Neural cell (in vitro differentiated cells): Measurements from ENCODE around the gene ZNF335. TPM values are rescaled to one million over a fixed set of nuclear protein-coding genes. Genes with fewer than 3 reads are reported as not detected.
A peak's percentile ranks its signal among the peaks of the same experiment; 100 is the strongest.

Source experiments
- H2AFZ ChIP-seq: fragments of 200-600, 300-800 bp; sonication (generic), shearing (Covaris generic); 2 replicates; pipeline ENCODE4 v1.6.0; 2014; ENCODE audit warnings: low read depth, mild to moderate bottlenecking, antibody characterized with exemption, low read length, moderate library complexity
- H3F3A ChIP-seq: fragments of 200-600 bp; shearing (Covaris generic); 2 replicates; pipeline ENCODE4 v1.6.1; 2016; ENCODE audit warnings: mild to moderate bottlenecking, moderate library complexity, mixed read lengths, antibody characterized with exemption, low read length; ENCODE audit not compliant: insufficient read depth, poor library complexity, severe bottlenecking
- H3K27ac ChIP-seq: fragments of 200-600, 300-800 bp; sonication (generic), shearing (Covaris generic); 2 replicates; pipeline ENCODE4 v1.5.1; 2014; ENCODE audit warnings: mild to moderate bottlenecking, low read length, moderate library complexity
- H3K27me3 ChIP-seq: fragments of 300-800, 200-600 bp; sonication (generic), shearing (Covaris generic); 2 replicates; pipeline ENCODE4 v1.6.0; 2014; ENCODE audit warnings: mild to moderate bottlenecking, low read depth, low read length, moderate library complexity; ENCODE audit not compliant: insufficient read depth
- H3K36me3 ChIP-seq: fragments of 300-800, 200-600 bp; sonication (generic), shearing (Covaris generic); 2 replicates; pipeline ENCODE4 v1.5.1; 2014; ENCODE audit warnings: mild to moderate bottlenecking, antibody characterized with exemption, low read length, moderate library complexity; ENCODE audit not compliant: insufficient read depth
- H3K4me2 ChIP-seq: fragments of 300-800, 200-600 bp; sonication (generic), shearing (Covaris generic); 2 replicates; pipeline ENCODE4 v1.6.0; 2014; ENCODE audit warnings: mild to moderate bottlenecking, low read length
- H3K4me3 ChIP-seq: fragments of 300-800, 200-600 bp; sonication (generic), shearing (Covaris generic); 2 replicates; pipeline ENCODE4 v1.5.1; 2014; ENCODE audit warnings: mild to moderate bottlenecking, low read length, moderate library complexity
- H3K79me2 ChIP-seq: fragments of 200-600 bp; shearing (Covaris generic); replicated peaks from 2 replicates; pipeline ENCODE4 v1.6.0; 2014; ENCODE audit warnings: mild to moderate bottlenecking, low read length, moderate library complexity; ENCODE audit not compliant: insufficient read depth
- H3K9ac ChIP-seq: fragments of 300-800, 200-600 bp; sonication (generic), shearing (Covaris generic); 2 replicates; pipeline ENCODE4 v1.6.1; 2016; ENCODE audit warnings: mild to moderate bottlenecking, low read length, mixed read lengths
- H3K9me2 ChIP-seq: fragments of 200-600 bp; shearing (Covaris generic); 2 replicates; pipeline ENCODE4 v1.6.1; 2016; ENCODE audit warnings: mild to moderate bottlenecking, low read length, mixed read lengths; ENCODE audit not compliant: insufficient read depth
- H3K9me3 ChIP-seq: fragments of 200-600, 300-800 bp; sonication (generic), shearing (Covaris generic); 2 replicates; pipeline ENCODE4 v1.6.1; 2016; ENCODE audit warnings: mild to moderate bottlenecking, mixed run types, low read length, moderate library complexity, mixed read lengths
- H4K20me1 ChIP-seq: fragments of 200-600 bp; shearing (Covaris generic); 2 replicates; pipeline ENCODE4 v1.6.1; 2016; ENCODE audit warnings: mild to moderate bottlenecking, mixed run types; ENCODE audit not compliant: insufficient read depth
- EP300 ChIP-seq: fragments of 450-650 bp; conservative IDR thresholded peaks from 2 replicates; pipeline ENCODE4 v1.6.1; 2014; ENCODE audit warnings: antibody characterized with exemption, mild to moderate bottlenecking, moderate library complexity; ENCODE audit not compliant: poor library complexity, severe bottlenecking
- EZH2 ChIP-seq: fragments of 200-600, 300-800 bp; shearing (Covaris generic), sonication (generic); IDR thresholded peaks from 2 replicates; pipeline ENCODE4 v1.6.1; 2014; ENCODE audit warnings: antibody characterized with exemption, low read length, borderline replicate concordance, mild to moderate bottlenecking; ENCODE audit not compliant: insufficient read depth, poor library complexity, severe bottlenecking
- MXI1 ChIP-seq: fragments of 450-650 bp; conservative IDR thresholded peaks from 2 replicates; pipeline ENCODE4 v1.6.1; 2014; ENCODE audit warnings: antibody characterized with exemption, mild to moderate bottlenecking; ENCODE audit not compliant: poor library complexity, severe bottlenecking
- POLR2AphosphoS5 ChIP-seq: IDR thresholded peaks from 2 replicates; pipeline ENCODE4 v1.6.1; 2012
- RAD21 ChIP-seq: fragments of 450-650 bp; conservative IDR thresholded peaks from 2 replicates; pipeline ENCODE4 v1.6.1; 2014; ENCODE audit warnings: antibody characterized with exemption, mild to moderate bottlenecking, moderate library complexity
- SMC3 ChIP-seq: fragments of 450-650 bp; conservative IDR thresholded peaks from 2 replicates; pipeline ENCODE4 v1.6.1; 2014; ENCODE audit warnings: antibody characterized with exemption, mild to moderate bottlenecking, moderate library complexity; ENCODE audit not compliant: poor library complexity
- TAF1 ChIP-seq: IDR thresholded peaks from 2 replicates; pipeline ENCODE4 v1.6.1; 2012; ENCODE audit warnings: low read depth
- polyA plus RNA-seq: library from polyadenylated mRNA; depleted of rRNA; stranded (reverse); fragments of >200 nt; gene quantifications from 2 replicates; pipeline ENCODE4 v1.2.3, GENCODE V29; 2014
- TF ChIP-seq, protein P1 (sequence below): IDR thresholded peaks from 2 replicates; pipeline ENCODE4 v1.6.1; 2012; ENCODE audit warnings: borderline replicate concordance
- TF ChIP-seq, protein P2 (sequence below): fragments of 450-650 bp; IDR thresholded peaks from 2 replicates; pipeline ENCODE4 v1.5.1; 2014; ENCODE audit warnings: antibody characterized with exemption, mild to moderate bottlenecking, moderate library complexity; ENCODE audit not compliant: poor library complexity, severe bottlenecking

Gene ZNF335
- polyA plus RNA-seq, 1 donor from 2014 or later: 12.8 TPM

DNA sequence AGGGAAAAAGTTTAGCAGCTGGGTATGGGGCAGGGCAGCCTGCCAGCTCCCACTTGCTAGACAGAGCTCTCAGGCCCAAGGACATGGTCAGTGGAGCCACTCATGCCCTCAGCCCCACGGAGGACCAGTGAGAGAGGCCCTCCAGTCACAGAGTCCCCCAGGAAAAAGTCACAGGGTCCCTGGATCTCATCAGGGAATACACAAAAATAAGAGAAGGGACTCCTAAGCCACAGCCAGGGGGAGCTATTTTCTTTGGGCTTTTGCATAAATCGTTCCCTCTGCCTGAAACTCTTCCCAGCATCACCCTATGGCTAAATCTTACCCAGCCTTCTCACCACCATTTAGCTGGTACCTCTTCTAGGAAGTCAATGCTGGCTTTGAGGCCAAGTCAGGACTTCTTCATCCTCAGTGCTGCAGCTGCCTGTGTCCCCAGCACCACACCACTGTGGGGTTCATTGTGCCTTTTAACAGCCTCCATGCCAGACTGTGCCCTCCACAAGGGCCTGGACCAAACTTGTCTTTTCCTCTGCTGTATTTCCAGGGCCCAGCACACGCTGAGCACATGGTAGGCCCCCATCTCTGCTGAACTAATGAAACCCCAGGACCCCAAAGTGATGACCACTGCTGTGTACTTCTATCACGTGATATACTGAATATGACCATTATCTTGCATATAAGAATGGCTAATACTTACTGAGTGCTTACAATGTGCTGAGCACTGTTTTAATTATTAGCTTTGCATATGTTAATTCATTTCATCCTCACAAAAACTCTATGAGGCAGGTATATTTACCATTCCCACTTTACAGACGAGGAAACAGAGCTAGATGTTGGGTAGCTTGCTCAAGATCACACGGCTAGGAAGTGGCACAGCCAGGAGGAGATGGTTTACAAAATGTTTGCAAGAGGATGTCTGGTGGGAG lies 2.0 kb downstream of the ZNF335 start:
- no peak overlapping the region for H2AFZ ChIP-seq

DNA sequence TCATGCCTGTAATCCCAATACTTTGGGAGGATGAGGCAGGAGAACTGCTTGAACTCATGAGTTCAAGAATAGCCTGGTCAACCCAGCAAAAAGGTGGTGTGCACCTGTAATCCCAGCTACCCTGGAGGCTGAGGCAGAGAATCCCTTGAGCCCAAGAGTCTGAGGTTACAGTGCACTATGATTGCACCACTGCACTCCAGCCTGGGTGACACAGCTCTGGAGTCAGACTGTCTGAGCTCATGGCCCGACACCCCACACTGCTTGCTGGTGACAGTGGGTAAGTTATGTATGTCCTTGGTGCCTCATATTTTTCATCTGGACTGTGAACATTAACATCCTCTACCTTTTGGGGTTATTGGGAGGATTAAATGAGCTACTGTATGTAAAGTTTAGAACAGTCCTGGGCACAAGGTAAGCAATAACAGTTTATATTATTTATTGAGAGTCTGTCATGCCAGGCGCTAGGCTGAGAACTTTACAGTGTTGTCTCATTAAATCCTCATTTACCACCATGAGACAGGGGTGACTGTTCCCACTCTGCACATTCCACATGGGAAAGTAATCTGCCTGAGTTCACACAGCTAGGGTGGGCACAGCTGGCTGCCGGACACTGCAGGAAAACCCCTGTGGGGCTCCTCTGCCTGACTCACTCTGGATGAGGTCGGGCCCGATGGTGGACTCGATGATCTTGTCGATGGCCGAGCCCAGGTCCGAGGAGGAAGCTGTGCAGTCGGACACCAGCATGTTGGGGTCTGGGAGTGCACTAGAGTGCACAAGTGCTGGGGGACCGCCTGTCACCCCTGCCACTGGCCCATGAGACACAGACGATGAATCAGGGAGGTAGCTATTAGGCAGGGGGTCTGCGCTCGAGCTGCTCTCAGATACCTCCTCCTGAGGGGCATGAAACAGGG lies 2.9 kb downstream of the ZNF335 start:
- Histone ChIP-seq H3K9ac (no peak overlapping the region), H3K4me3 (no peak overlapping the region), H3K4me2 (no peak overlapping the region), H3K27me3 (no peaks in the 10 kb centered on the region), H3K27ac (no peak overlapping the region), H3K36me3 (no peaks in the 10 kb centered on the region), H3K9me2 (no peaks in the 10 kb centered on the region), H3K9me3 (no peaks in the 10 kb centered on the region), H4K20me1 (no peaks in the 10 kb centered on the region), H2AFZ (no peak overlapping the region), H3F3A (no peaks in the 10 kb centered on the region), H3K79me2 (no peaks in the 10 kb centered on the region)
- TF ChIP-seq, protein P1, sequence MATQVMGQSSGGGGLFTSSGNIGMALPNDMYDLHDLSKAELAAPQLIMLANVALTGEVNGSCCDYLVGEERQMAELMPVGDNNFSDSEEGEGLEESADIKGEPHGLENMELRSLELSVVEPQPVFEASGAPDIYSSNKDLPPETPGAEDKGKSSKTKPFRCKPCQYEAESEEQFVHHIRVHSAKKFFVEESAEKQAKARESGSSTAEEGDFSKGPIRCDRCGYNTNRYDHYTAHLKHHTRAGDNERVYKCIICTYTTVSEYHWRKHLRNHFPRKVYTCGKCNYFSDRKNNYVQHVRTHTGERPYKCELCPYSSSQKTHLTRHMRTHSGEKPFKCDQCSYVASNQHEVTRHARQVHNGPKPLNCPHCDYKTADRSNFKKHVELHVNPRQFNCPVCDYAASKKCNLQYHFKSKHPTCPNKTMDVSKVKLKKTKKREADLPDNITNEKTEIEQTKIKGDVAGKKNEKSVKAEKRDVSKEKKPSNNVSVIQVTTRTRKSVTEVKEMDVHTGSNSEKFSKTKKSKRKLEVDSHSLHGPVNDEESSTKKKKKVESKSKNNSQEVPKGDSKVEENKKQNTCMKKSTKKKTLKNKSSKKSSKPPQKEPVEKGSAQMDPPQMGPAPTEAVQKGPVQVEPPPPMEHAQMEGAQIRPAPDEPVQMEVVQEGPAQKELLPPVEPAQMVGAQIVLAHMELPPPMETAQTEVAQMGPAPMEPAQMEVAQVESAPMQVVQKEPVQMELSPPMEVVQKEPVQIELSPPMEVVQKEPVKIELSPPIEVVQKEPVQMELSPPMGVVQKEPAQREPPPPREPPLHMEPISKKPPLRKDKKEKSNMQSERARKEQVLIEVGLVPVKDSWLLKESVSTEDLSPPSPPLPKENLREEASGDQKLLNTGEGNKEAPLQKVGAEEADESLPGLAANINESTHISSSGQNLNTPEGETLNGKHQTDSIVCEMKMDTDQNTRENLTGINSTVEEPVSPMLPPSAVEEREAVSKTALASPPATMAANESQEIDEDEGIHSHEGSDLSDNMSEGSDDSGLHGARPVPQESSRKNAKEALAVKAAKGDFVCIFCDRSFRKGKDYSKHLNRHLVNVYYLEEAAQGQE: no peak
- no peak for TF ChIP-seq MXI1
- no peak for TF ChIP-seq EZH2
- no peak for TF ChIP-seq EP300
- no peak for TF ChIP-seq TAF1

More for the DNA sequence above, 2.0 kb downstream of the ZNF335 start:
- Histone ChIP-seq H3F3A (no peaks in the 10 kb centered on the region), H3K9me3 (no peaks in the 10 kb centered on the region), H3K27me3 (no peaks in the 10 kb centered on the region), H3K4me3 (peak overlapping the region; percentile 97), H4K20me1 (no peaks in the 10 kb centered on the region), H3K4me2 (no peak overlapping the region), H3K36me3 (no peaks in the 10 kb centered on the region), H3K9me2 (no peaks in the 10 kb centered on the region), H3K27ac (no peak overlapping the region), H3K79me2 (no peaks in the 10 kb centered on the region), H3K9ac (no peak overlapping the region)
- TF ChIP-seq SMC3 (peak; percentile 51), MXI1 (no peak), POLR2AphosphoS5 (no peak), TAF1 (no peak), RAD21 (peak; percentile 29), EP300 (no peak), EZH2 (no peak)
- TF ChIP-seq, protein P1: no peak
- TF ChIP-seq, protein P2, sequence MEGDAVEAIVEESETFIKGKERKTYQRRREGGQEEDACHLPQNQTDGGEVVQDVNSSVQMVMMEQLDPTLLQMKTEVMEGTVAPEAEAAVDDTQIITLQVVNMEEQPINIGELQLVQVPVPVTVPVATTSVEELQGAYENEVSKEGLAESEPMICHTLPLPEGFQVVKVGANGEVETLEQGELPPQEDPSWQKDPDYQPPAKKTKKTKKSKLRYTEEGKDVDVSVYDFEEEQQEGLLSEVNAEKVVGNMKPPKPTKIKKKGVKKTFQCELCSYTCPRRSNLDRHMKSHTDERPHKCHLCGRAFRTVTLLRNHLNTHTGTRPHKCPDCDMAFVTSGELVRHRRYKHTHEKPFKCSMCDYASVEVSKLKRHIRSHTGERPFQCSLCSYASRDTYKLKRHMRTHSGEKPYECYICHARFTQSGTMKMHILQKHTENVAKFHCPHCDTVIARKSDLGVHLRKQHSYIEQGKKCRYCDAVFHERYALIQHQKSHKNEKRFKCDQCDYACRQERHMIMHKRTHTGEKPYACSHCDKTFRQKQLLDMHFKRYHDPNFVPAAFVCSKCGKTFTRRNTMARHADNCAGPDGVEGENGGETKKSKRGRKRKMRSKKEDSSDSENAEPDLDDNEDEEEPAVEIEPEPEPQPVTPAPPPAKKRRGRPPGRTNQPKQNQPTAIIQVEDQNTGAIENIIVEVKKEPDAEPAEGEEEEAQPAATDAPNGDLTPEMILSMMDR: peak; percentile 52
